Bronchial epithelial cell (primary cell): ENCODE data around the gene MUC4. TPM values are rescaled to one million over a fixed set of nuclear protein-coding genes. Genes with fewer than 3 reads are reported as not detected.

Experiments used
- DNase-seq: peaks from one replicate; pipeline ENCODE4 v3.0.0-alpha.2; 2010; ENCODE audit warnings: low read depth
- FAIRE-seq: peaks from 2 replicates; lab custom pipeline; 2011; peaks lifted over from hg19 to GRCh38; lab: Jason Lieb, UNC
- H3K27me3 ChIP-seq: 2 replicates; pipeline ENCODE4 v1.5.1; 2011; ENCODE audit warnings: low read length; ENCODE audit not compliant: control insufficient read depth, insufficient read depth
- H3K36me3 ChIP-seq: 2 replicates; pipeline ENCODE4 v1.5.1; 2011; ENCODE audit warnings: low read length; ENCODE audit not compliant: control insufficient read depth, insufficient read depth
- H3K4me3 ChIP-seq: 2 replicates; pipeline ENCODE4 v1.5.1; 2011; ENCODE audit warnings: mild to moderate bottlenecking, low read depth, low read length, control low read depth
- total RNA-seq: library from RNA; depleted of rRNA; stranded (reverse); fragments of >200 nt; gene quantifications from 2 replicates; pipeline ENCODE4 v1.2.1, GENCODE V29; 2014
- TF ChIP-seq, protein P1 (sequence below): IDR thresholded peaks from 2 replicates; pipeline ENCODE4 v1.5.1; 2011; ENCODE audit warnings: mild to moderate bottlenecking, moderate library complexity, low read length, control low read depth, inconsistent platforms; ENCODE audit not compliant: insufficient read depth, severe bottlenecking

Gene MUC4
- total RNA-seq, 1 donor from 2014 or later: 0.26 TPM

DNA sequence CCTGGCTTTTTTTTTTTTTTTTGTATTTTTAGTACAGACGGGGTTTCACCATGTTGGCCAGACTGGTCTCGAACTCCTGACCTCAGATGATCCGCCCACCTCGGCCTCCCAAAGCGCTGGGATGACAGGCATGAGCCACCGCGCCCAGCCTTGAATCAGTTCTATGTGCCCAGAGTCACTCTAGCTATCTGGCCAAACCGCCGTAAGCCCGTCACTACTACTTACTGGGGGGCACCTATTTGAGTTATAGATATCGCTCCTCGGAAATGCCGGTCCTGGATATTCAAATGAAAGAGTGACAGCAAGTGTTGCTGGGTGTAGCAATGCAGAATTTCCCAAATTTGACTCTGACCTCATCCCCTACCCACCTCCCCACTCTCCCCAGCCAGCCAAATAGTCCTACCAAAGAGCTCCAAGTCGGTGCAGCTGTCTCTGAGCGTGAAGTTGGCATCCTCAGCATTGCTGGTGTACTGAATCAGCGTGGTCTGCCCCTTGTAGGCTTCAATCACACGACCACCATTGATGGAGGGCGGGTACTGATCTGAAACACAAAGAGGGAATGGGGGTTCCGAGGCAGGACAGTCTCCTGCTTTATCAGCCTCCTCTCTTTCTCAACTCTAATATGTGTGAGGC, 52.9 kb downstream of the MUC4 start:
- Histone ChIP-seq H3K27me3 (peaks cover 7% of the 10 kb centered on the region), H3K36me3 (no peaks in the 10 kb centered on the region), H3K4me3 (no peak overlapping the region)
- FAIRE-seq (no peak), DNase-seq (no peak)
- TF ChIP-seq, protein P1, sequence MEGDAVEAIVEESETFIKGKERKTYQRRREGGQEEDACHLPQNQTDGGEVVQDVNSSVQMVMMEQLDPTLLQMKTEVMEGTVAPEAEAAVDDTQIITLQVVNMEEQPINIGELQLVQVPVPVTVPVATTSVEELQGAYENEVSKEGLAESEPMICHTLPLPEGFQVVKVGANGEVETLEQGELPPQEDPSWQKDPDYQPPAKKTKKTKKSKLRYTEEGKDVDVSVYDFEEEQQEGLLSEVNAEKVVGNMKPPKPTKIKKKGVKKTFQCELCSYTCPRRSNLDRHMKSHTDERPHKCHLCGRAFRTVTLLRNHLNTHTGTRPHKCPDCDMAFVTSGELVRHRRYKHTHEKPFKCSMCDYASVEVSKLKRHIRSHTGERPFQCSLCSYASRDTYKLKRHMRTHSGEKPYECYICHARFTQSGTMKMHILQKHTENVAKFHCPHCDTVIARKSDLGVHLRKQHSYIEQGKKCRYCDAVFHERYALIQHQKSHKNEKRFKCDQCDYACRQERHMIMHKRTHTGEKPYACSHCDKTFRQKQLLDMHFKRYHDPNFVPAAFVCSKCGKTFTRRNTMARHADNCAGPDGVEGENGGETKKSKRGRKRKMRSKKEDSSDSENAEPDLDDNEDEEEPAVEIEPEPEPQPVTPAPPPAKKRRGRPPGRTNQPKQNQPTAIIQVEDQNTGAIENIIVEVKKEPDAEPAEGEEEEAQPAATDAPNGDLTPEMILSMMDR: no peak

DNA sequence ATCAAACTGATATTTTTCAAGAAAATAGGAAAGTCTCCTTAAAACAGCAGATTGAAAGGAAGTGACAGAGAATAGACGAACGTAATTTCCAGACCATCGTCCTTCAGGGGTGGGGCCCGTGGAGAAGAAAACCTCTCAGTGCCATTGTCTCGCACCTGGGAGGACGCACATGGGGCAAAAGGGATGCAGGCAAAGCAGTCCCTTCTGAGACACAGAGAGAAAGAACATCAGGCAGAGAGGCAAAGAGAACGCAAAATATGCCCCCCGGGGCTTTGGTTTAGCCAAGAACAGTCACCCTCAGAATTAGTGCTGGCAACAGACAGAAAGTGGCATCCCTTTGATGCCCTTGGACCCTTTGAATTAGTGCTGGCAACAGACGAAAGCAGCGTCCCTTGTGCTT, 53.9 kb downstream of the MUC4 start:
- Histone ChIP-seq H3K4me3 (no peak overlapping the region), H3K27me3 (peaks cover 7% of the 10 kb centered on the region), H3K36me3 (no peaks in the 10 kb centered on the region)
- no peak for FAIRE-seq
- no peak for DNase-seq
- TF ChIP-seq, protein P1: no peak

DNA sequence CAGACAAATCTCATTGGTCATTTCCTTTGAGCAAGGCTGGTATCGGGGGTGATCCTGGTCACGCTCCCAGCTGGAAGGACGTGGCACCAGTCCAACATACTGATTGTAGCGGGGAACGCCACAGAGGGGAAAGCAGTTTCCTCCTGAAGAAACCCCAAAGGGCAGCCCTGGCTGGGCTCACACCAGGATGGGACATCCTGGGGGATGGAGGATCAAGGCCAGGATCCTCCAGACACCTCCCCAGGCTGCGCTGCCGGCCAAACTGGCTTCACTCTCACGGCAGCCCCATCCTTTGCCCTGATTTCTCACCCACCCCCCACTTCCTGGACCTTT, 54.3 kb downstream of the MUC4 start:
- Histone ChIP-seq H3K4me3 (no peak overlapping the region), H3K27me3 (peaks cover 7% of the 10 kb centered on the region), H3K36me3 (no peaks in the 10 kb centered on the region)
- FAIRE-seq: no peak
- TF ChIP-seq, protein P1: no peak
- no peak for DNase-seq

DNA sequence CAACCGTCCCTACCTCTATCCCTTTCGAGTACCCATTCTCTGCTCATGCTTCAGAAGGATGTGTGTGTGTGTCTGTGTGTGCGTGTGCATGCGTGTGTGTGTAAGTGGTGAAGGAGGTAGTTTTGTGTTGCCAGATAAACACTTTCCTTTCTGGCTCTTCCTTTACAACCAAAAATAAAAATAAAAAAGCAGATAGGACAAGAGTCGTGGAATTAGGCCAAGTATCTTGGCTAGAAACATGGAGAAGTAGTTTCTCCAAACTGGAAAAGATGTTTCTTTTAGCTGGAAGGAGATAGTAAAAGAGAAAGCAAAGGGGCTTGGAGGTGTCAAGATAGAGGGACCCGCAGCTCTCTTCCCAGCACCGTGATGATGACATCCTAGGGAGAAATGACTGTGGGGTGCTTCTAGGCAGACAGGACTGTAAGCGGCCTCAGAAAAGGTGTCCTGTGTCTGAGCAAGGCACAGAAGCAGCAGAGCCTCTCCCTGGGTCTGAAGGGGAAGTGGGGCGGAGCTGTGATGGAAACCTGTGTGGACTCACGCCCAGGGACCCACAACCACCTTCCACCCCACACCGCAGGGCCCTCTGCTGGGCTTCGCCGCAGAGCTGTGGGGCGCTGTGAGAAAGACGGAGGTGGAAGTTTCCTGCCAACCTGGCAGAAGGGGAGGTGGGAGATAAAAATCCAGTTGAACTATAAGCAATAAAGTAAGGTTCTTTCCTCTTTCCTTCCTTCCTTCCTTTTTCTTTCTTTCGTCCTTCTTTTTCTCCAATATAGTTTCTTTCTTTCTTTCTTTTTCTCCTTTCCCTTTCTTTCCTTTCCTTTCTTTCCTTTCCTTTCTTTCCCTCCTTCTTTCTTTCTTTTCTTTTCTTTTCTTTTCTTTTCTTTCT, 55.7 kb downstream of the MUC4 start:
- Histone ChIP-seq H3K4me3 (no peak overlapping the region), H3K36me3 (no peaks in the 10 kb centered on the region), H3K27me3 (peaks cover 4% of the 10 kb centered on the region)
- no peak for DNase-seq
- TF ChIP-seq, protein P1: no peak
- no peak for FAIRE-seq

DNA sequence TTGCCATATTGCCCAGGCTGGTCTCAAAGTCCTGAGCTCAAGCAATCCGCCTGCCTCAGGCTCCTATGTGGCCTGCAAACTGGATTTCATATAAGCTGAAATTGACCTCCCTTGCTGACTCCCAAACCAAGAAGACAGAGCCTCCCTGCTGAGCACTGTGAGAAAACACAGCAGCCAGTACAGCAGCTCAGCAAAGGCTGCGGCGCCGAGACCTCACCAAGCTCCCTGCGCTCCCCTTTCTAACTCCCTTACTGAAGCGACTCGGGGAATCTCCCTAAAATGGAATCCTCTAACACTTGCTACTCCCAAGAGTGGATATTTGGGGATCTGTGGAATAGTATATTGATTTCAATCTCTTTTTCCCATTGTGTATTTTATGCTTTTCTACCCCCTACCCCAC, 56.3 kb downstream of the MUC4 start:
- Histone ChIP-seq H3K36me3 (no peaks in the 10 kb centered on the region), H3K4me3 (no peak overlapping the region), H3K27me3 (peaks cover 4% of the 10 kb centered on the region)
- FAIRE-seq (no peak), DNase-seq (no peak)
- TF ChIP-seq, protein P1: no peak
